Glutamatergic neuron (in vitro differentiated cells): ENCODE results near the gene FOXN3. TPM values are rescaled to one million over a fixed set of nuclear protein-coding genes. Genes with fewer than 3 reads are reported as not detected.
A peak's percentile ranks its signal among the peaks of the same experiment; 100 is the strongest.

Experiments
- DNase-seq: peaks from one replicate; pipeline ENCODE4 v3.0.0; 2022
- H3K27ac Mint-ChIP-seq: one replicate; pipeline ENCODE4 v1.8.0; 2020; ENCODE audit warnings: mild to moderate bottlenecking, mixed read lengths, inconsistent platforms; ENCODE audit not compliant: unreplicated experiment
- H3K27me3 Mint-ChIP-seq: one replicate; pipeline ENCODE4 v1.8.0; 2020; ENCODE audit warnings: mild to moderate bottlenecking, moderate library complexity, mixed read lengths, inconsistent platforms; ENCODE audit not compliant: unreplicated experiment
- H3K36me3 Mint-ChIP-seq: one replicate; pipeline ENCODE4 v1.8.0; 2020; ENCODE audit warnings: mild to moderate bottlenecking, mixed read lengths, inconsistent platforms; ENCODE audit not compliant: unreplicated experiment
- H3K4me1 Mint-ChIP-seq: one replicate; pipeline ENCODE4 v1.8.0; 2020; ENCODE audit warnings: mild to moderate bottlenecking, low read depth, mixed read lengths, inconsistent platforms; ENCODE audit not compliant: unreplicated experiment
- H3K4me3 Mint-ChIP-seq: one replicate; pipeline ENCODE4 v1.8.0; 2020; ENCODE audit warnings: mild to moderate bottlenecking, mixed read lengths, inconsistent platforms; ENCODE audit not compliant: unreplicated experiment
- H3K9me3 Mint-ChIP-seq: one replicate; pipeline ENCODE4 v1.8.0; 2020; ENCODE audit warnings: mild to moderate bottlenecking, moderate library complexity, mixed read lengths, inconsistent platforms; ENCODE audit not compliant: unreplicated experiment
- CTCF ChIP-seq: fragments of 200-600 bp; sonication (generic); IDR thresholded peaks from one replicate; pipeline ENCODE4 v1.5.0; 2021; ENCODE audit not compliant: partially characterized antibody, unreplicated experiment
- total RNA-seq: library from RNA; stranded (reverse); fragmentation: NEBNext Ultra II Directional; extraction: Animal tissue kit (Norgen Biotek cat#: 25700); gene quantifications from one replicate; pipeline ENCODE4 v1.2.1, GENCODE V29; 2021; ENCODE audit not compliant: unreplicated experiment

Gene FOXN3
- total RNA-seq, 1 donor from 2014 or later, result 139 TPM

- Mint-ChIP-seq H3K4me1 (peaks cover 49% of the 10 kb centered on the region), H3K9me3 (peaks cover 13% of the 10 kb centered on the region), H3K27ac (peak overlapping the region; percentile 5), H3K4me3 (no peak overlapping the region), H3K27me3 (peaks cover 4% of the 10 kb centered on the region), H3K36me3 (no peaks in the 10 kb centered on the region)
- no peak for DNase-seq
- TF ChIP-seq CTCF, result no peak
These were observed 173.3 kb downstream of the FOXN3 start for GRCh38 chr14:89243741-89244140.

- no peak for DNase-seq
- H3K4me3 Mint-ChIP-seq, result no peak overlapping the region
- peaks cover 13% of the 10 kb centered on the region for H3K9me3 Mint-ChIP-seq
- TF ChIP-seq CTCF, result no peak
- no peak overlapping the region for H3K27ac Mint-ChIP-seq
- H3K36me3 Mint-ChIP-seq, result no peaks in the 10 kb centered on the region
- peaks cover 48% of the 10 kb centered on the region for H3K4me1 Mint-ChIP-seq
- peaks cover 4% of the 10 kb centered on the region for H3K27me3 Mint-ChIP-seq
These were observed 173.7 kb downstream of the FOXN3 start for GRCh38 chr14:89243286-89243685.

- Mint-ChIP-seq H3K27me3 (peaks cover 4% of the 10 kb centered on the region), H3K9me3 (peaks cover 13% of the 10 kb centered on the region), H3K4me1 (peaks cover 47% of the 10 kb centered on the region), H3K4me3 (peak overlapping the region; percentile 15), H3K36me3 (no peaks in the 10 kb centered on the region), H3K27ac (no peak overlapping the region)
- no peak for TF ChIP-seq CTCF
- peak; percentile 30 for DNase-seq
These were observed 174.3 kb downstream of the FOXN3 start for GRCh38 chr14:89242652-89243279.

- no peak for DNase-seq
- no peak overlapping the region for H3K27ac Mint-ChIP-seq
- peaks cover 49% of the 10 kb centered on the region for H3K4me1 Mint-ChIP-seq
- no peaks in the 10 kb centered on the region for H3K36me3 Mint-ChIP-seq
- peaks cover 10% of the 10 kb centered on the region for H3K9me3 Mint-ChIP-seq
- peaks cover 4% of the 10 kb centered on the region for H3K27me3 Mint-ChIP-seq
- no peak for TF ChIP-seq CTCF
- H3K4me3 Mint-ChIP-seq, result peak overlapping the region; percentile 15
These were observed 174.9 kb downstream of the FOXN3 start for GRCh38 chr14:89241934-89242651.

GRCh38 chr14:89241257-89241656 lies 175.8 kb downstream of the FOXN3 start:
- TF ChIP-seq CTCF, result no peak
- Mint-ChIP-seq H3K9me3 (peaks cover 10% of the 10 kb centered on the region), H3K36me3 (no peaks in the 10 kb centered on the region), H3K27ac (no peak overlapping the region), H3K27me3 (peaks cover 2% of the 10 kb centered on the region), H3K4me1 (peaks cover 54% of the 10 kb centered on the region), H3K4me3 (no peak overlapping the region)
- DNase-seq, result no peak
